SK-N-SH (cell line): ENCODE measurements around the gene MSTN. TPM values are rescaled to one million over a fixed set of nuclear protein-coding genes. Genes with fewer than 3 reads are reported as not detected.

Source experiments
- CTCF ChIA-PET: fragments of 300-600, 350-600 bp; formaldehyde crosslinking; extraction: SDS; loops from one replicate; lab custom pipeline; 2021; lab: Yijun Ruan, JAX
- POLR2A ChIA-PET: fragments of 350-600 bp; sonication (Branson Sonifier 250); formaldehyde crosslinking; extraction: SDS; loops from one replicate; lab custom pipeline; 2020; ENCODE audit warnings: antibody characterized with exemption, inconsistent platforms; lab: Yijun Ruan, JAX
- DNase-seq: peaks from one replicate; pipeline ENCODE4 v3.0.0; 2012
- H2AFZ ChIP-seq: fragments of 200-600 bp; sonication (generic); 2 replicates; pipeline ENCODE4 v1.8.1; 2016; ENCODE audit warnings: antibody characterized with exemption, mild to moderate bottlenecking, low read depth
- H3F3A ChIP-seq: fragments of 200-600 bp; sonication (generic); replicated peaks from 2 replicates; pipeline ENCODE3; 2016; ENCODE audit warnings: antibody characterized with exemption, mild to moderate bottlenecking; ENCODE audit not compliant: insufficient read depth
- H3K27ac ChIP-seq, 2 experiments: fragments of 200-500 bp in 1 of 2; fragments of 200-600 bp in 1 of 2; sonication (Bioruptor generic) in 1 of 2; sonication (generic), shearing (Covaris generic) in 1 of 2; 2 replicates each; pipeline versions ENCODE4 v1.5.1 to v1.6.1; 2014 to 2016; ENCODE audit warnings: low read depth in 2 of 2, inconsistent platforms in 1 of 2, low read length in 1 of 2, mild to moderate bottlenecking in 1 of 2, mixed read lengths in 1 of 2
- H3K27me3 ChIP-seq: fragments of 200-600 bp; sonication (generic), shearing (Covaris generic); 2 replicates; pipeline ENCODE4 v1.6.1; 2016; ENCODE audit warnings: mixed run types; ENCODE audit not compliant: insufficient read depth
- H3K36me3 ChIP-seq, 2 experiments: fragments of 200-500 bp in 1 of 2; fragments of 200-600 bp in 1 of 2; sonication (Bioruptor generic) in 1 of 2; sonication (generic) in 1 of 2; replicated peaks in 1 of 2; 2 replicates each; pipeline versions ENCODE3 to v1.5.1; 2014 to 2016; ENCODE audit warnings: low read length in 1 of 2, mild to moderate bottlenecking in 1 of 2; ENCODE audit not compliant: insufficient read depth in 2 of 2, control insufficient read depth in 1 of 2
- H3K4me1 ChIP-seq, 2 experiments: fragments of 200-500 bp in 1 of 2; fragments of 200-600 bp in 1 of 2; sonication (Bioruptor generic) in 1 of 2; sonication (generic), shearing (Covaris generic) in 1 of 2; 2 replicates each; pipeline versions ENCODE4 v1.5.1 to v1.6.1; 2014 to 2016; ENCODE audit warnings: low read depth in 1 of 2, low read length in 1 of 2, mixed run types in 1 of 2; ENCODE audit not compliant: insufficient read depth in 2 of 2, control insufficient read depth in 1 of 2
- H3K4me2 ChIP-seq: fragments of 200-600 bp; sonication (generic), shearing (Covaris generic); 2 replicates; pipeline ENCODE4 v1.6.1; 2017; ENCODE audit warnings: mixed run types
- H3K4me3 ChIP-seq, 2 experiments: fragments of 200-500 bp in 1 of 2; fragments of 200-600 bp in 1 of 2; sonication (Bioruptor generic) in 1 of 2; sonication (generic), shearing (Covaris generic) in 1 of 2; 2 replicates each; pipeline versions ENCODE4 v1.5.1 to v1.8.1; 2014 to 2016; ENCODE audit warnings: low read depth in 2 of 2, inconsistent platforms in 1 of 2, low read length in 1 of 2, mild to moderate bottlenecking in 1 of 2, mixed read lengths in 1 of 2, moderate library complexity in 1 of 2
- H3K79me2 ChIP-seq: fragments of 200-600 bp; sonication (generic); 2 replicates; pipeline ENCODE4 v1.8.1; 2017; ENCODE audit warnings: mild to moderate bottlenecking; ENCODE audit not compliant: insufficient read depth
- H3K9ac ChIP-seq: fragments of 200-600 bp; sonication (generic); 2 replicates; pipeline ENCODE4 v1.6.1; 2017; ENCODE audit warnings: mixed run types
- H3K9me2 ChIP-seq: fragments of 200-600 bp; sonication (generic); 2 replicates; pipeline ENCODE4 v1.6.1; 2017; ENCODE audit warnings: mixed run types
- H3K9me3 ChIP-seq: fragments of 200-600 bp; sonication (generic); 2 replicates; pipeline ENCODE4 v1.6.1; 2017; ENCODE audit warnings: mixed run types, mild to moderate bottlenecking, moderate library complexity
- H4K20me1 ChIP-seq: fragments of 200-600 bp; sonication (generic); 2 replicates; pipeline ENCODE4 v1.6.1; 2017; ENCODE audit warnings: mild to moderate bottlenecking, mixed run types; ENCODE audit not compliant: insufficient read depth
- EP300 ChIP-seq, 2 experiments: IDR thresholded peaks; 2 replicates each; pipeline versions ENCODE4 v1.4.0 to v1.6.1; 2012; ENCODE audit warnings: borderline replicate concordance in 1 of 2, low read depth in 1 of 2, low read length in 1 of 2
- EZH2phosphoT487 ChIP-seq: fragments of 200-600 bp; sonication (generic); IDR thresholded peaks from 2 replicates; pipeline ENCODE4 v1.6.1; 2017; ENCODE audit warnings: low read depth, mixed run types, mild to moderate bottlenecking, antibody characterized with exemption, moderate library complexity, borderline replicate concordance
- FOXJ3 ChIP-seq: sonication (generic); formaldehyde crosslinking; IDR thresholded peaks from 2 replicates; pipeline ENCODE4 v1.5.1; 2020; ENCODE audit warnings: mild to moderate bottlenecking, missing genetic modification reagents
- GABPA ChIP-seq: IDR thresholded peaks from 2 replicates; pipeline ENCODE4 v1.4.0; 2012; ENCODE audit warnings: low read depth, mild to moderate bottlenecking
- GATA2 ChIP-seq: sonication (generic); formaldehyde crosslinking; IDR thresholded peaks from 2 replicates; pipeline ENCODE4 v1.5.0; 2020; ENCODE audit warnings: mild to moderate bottlenecking, missing genetic modification reagents
- JUND ChIP-seq: IDR thresholded peaks from 2 replicates; pipeline ENCODE4 v1.4.0; 2012
- MAX ChIP-seq: IDR thresholded peaks from 2 replicates; pipeline ENCODE4 v1.4.0; 2012; ENCODE audit warnings: low read depth
- MEF2A ChIP-seq: IDR thresholded peaks from 2 replicates; pipeline ENCODE4 v1.4.0; 2012; ENCODE audit warnings: low read depth, borderline replicate concordance
- PBX3 ChIP-seq: IDR thresholded peaks from 2 replicates; pipeline ENCODE4; 2012
- RCOR1 ChIP-seq: fragments of 150-350 bp; IDR thresholded peaks from 2 replicates; pipeline ENCODE4 v1.6.1; 2017; ENCODE audit warnings: antibody characterized with exemption, low read length
- SMC3 ChIP-seq: IDR thresholded peaks from 2 replicates; pipeline ENCODE4 v1.6.1; 2012; ENCODE audit warnings: low read depth, low read length, improper control_type of control experiment
- TCF12 ChIP-seq: IDR thresholded peaks from 2 replicates; pipeline ENCODE4 v1.4.0; 2012
- TEAD4 ChIP-seq: IDR thresholded peaks from 2 replicates; pipeline ENCODE4 v1.4.0; 2012; ENCODE audit warnings: mild to moderate bottlenecking, borderline replicate concordance; ENCODE audit not compliant: insufficient read depth
- ZBTB33 ChIP-seq: IDR thresholded peaks from 2 replicates; pipeline ENCODE4 v1.4.0; 2012; ENCODE audit warnings: low read depth, borderline replicate concordance
- WGBS: methylation state at CpG from one replicate; pipeline ENCODE4 v1.1.6; 2017; ENCODE audit warnings: low lambda C conversion rate; 5-methylcytosine and 5-hydroxymethylcytosine counted together
- polyA plus RNA-seq, 3 experiments: library from polyadenylated mRNA; depleted of rRNA; stranded (reverse); fragments of >200 nt; gene quantifications; 2 replicates each; pipeline ENCODE4 v1.2.3, GENCODE V29; 2012

MSTN gene
- polyA plus RNA-seq (2012; rRNA removed), result 0.05 and 0.13 TPM in 2 replicates
- polyA plus RNA-seq (2012; cell fraction: cytosol; rRNA removed), result 0.03 and 0.08 TPM in 2 replicates
- polyA plus RNA-seq (2012; cell fraction: nucleus; rRNA removed), result 0.13 and 0.37 TPM in 2 replicates

GRCh38 chr2:190062601-190063000 lies at the start of gene MSTN:
MSTN (minus strand) TSS chr2:190062729; CDS start chr2:190062596, 133 bp downstream.
- Histone ChIP-seq H3K4me2 (no peak within 1 kb of the TSS), H3K79me2 (no peaks in the 10 kb centered on the region), H3F3A (no peaks in the 10 kb centered on the region), H4K20me1 (no peaks in the 10 kb centered on the region), H3K27ac (no peak within 1 kb of the TSS), H3K27me3 (no peaks in the 10 kb centered on the region), H3K9me2 (no peaks in the 10 kb centered on the region), H3K9ac (no peak within 1 kb of the TSS), H3K4me1 (no peaks in the 10 kb centered on the region; a peak in 1 of 4 replicates), H3K36me3 (no peaks in the 10 kb centered on the region), H2AFZ (peak within 1 kb of the TSS; percentile 78), H3K4me3 (peak within 1 kb of the TSS in 1 of 2 experiments; percentile 6; a peak in 1 of 4 replicates), H3K9me3 (no peaks in the 10 kb centered on the region)
- TF ChIP-seq RCOR1 (no peak), TEAD4 (no peak), EZH2phosphoT487 (no peak), TCF12 (no peak), PBX3 (no peak), ZBTB33 (no peak), SMC3 (no peak), JUND (no peak)
- ChIA-PET CTCF (interaction anchor here (0.9 to 2.2 kb wide), 3 partner anchors 8 to 59 kb away, joined by 3 to 5 read pairs (median 5); no protein-coding TSS in a partner anchor), POLR2A (no interaction called here)
- no peak for DNase-seq
- 95% methylated on average over 2 of the region's 2 CpGs for WGBS

DNA sequence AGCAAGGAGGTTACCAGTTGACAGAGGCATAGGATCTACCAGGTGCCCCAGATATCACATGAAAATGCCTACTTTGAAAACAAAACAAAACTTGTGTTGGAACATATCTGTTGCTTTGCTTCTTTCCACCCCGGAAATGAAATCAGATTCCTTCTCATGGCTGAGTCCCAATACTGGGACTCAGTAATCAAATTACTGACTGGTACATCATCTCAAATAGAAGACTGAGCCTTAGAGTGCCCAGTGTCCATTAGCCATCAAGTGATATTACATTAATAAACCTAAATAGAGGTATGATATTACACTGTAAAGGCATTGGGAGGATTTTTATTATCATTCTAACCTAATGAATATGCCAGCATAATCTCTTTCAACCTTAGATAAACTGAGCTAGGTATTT lies 48.6 kb upstream of the MSTN start:
- Histone ChIP-seq H3K9me2 (no peaks in the 10 kb centered on the region), H3K27me3 (no peaks in the 10 kb centered on the region), H3K4me1 (0 out of 4 replicates have a peak, but pooled peaks cover 0 to 7% of the 10 kb centered on the region in 2 experiments), H3K27ac (no peak overlapping the region), H3K9ac (no peak overlapping the region), H3K9me3 (no peaks in the 10 kb centered on the region), H3K36me3 (no peaks in the 10 kb centered on the region), H4K20me1 (no peaks in the 10 kb centered on the region), H3K79me2 (no peaks in the 10 kb centered on the region), H3F3A (no peaks in the 10 kb centered on the region), H2AFZ (no peak overlapping the region), H3K4me2 (no peak overlapping the region), H3K4me3 (no peak overlapping the region)
- ChIA-PET CTCF (interaction anchor here (1.3 kb wide), 1 partner anchor 17 kb away, joined by 3 read pairs; no protein-coding TSS in a partner anchor), POLR2A (no interaction called here)
- 58% methylated on average over 1 of the region's 1 CpG for WGBS
- TF ChIP-seq GATA2 (CRISPR knock-in tag), result no peak
- no peak for TF ChIP-seq TCF12
- TF ChIP-seq GABPA, result no peak
- TF ChIP-seq EP300 (IDR thresholded peaks at IDR 0.05; ENCODE audit: borderline replicate concordance in 1 of 2, low read depth in 1 of 2, low read length in 1 of 2), result no peak
- no peak for TF ChIP-seq ZBTB33
- TF ChIP-seq MAX, result no peak
- no peak for TF ChIP-seq FOXJ3 (CRISPR knock-in tag)
- no peak for TF ChIP-seq MEF2A
- no peak for DNase-seq
